ENCODE measurements around the gene SNX4. TPM values are rescaled to one million over a fixed set of nuclear protein-coding genes. Genes with fewer than 3 reads are reported as not detected.
"Not testable (repeated sequence)": the region's sequence is repeated elsewhere in the genome, so short reads cannot be mapped to it uniquely, and the experiment has no call there.

The SNX4 gene
- total RNA-seq, 2 donors from 2014 or later: 22.3 to 35.4 TPM

- no peaks in the 10 kb centered on the region for H3K27me3 Mint-ChIP-seq
- no peak overlapping the region for H3K27ac Mint-ChIP-seq
- H3K4me3 Mint-ChIP-seq: no peak overlapping the region
- no peak for ATAC-seq (replicated peaks)
- H3K9me3 Mint-ChIP-seq: no peaks in the 10 kb centered on the region
- H3K4me1 Mint-ChIP-seq: peaks cover 6% of the 10 kb centered on the region
- H3K36me3 Mint-ChIP-seq (ENCODE audit: low read depth): no peaks in the 10 kb centered on the region
Measured at GRCh38 chr3:125436921-125437320, 83.1 kb downstream of the SNX4 start.

DNA sequence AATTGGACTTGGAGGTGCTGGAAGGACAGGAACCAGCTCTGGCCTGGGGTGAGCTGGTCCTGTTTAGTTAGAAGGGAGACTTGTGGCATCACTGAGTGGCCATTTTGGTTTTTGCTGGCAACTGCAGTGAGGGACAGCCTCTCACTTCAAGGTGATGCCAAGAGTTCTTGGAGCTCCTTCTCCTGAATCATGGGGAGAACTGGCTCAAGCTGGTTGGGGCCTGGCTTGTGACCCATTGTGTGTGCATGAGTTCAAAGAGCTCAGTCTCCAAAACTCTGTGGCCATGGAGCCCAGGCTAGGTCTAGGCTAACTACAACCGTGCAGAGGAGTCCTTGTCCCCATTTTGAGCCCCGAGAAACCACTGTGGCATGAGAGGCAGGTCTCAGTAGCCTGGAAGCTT lies 84.8 kb downstream of the SNX4 start:
- Mint-ChIP-seq H3K4me1 (peaks cover 6% of the 10 kb centered on the region), H3K27ac (peak overlapping the region; percentile 35), H3K4me3 (peak overlapping the region; percentile 19), H3K27me3 (no peaks in the 10 kb centered on the region), H3K9me3 (no peaks in the 10 kb centered on the region), H3K36me3 (ENCODE audit: low read depth) (no peaks in the 10 kb centered on the region)
- no peak for ATAC-seq (replicated peaks)

- H3K27me3 Mint-ChIP-seq: no peaks in the 10 kb centered on the region
- H3K36me3 Mint-ChIP-seq (ENCODE audit: low read depth): no peaks in the 10 kb centered on the region
- peak; percentile 82 for ATAC-seq (replicated peaks)
- no peaks in the 10 kb centered on the region for H3K9me3 Mint-ChIP-seq
- peak overlapping the region; percentile 35 for H3K27ac Mint-ChIP-seq
- peak overlapping the region; percentile 19 for H3K4me3 Mint-ChIP-seq
- peaks cover 6% of the 10 kb centered on the region for H3K4me1 Mint-ChIP-seq
Measured at GRCh38 chr3:125434582-125435011, 85.4 kb downstream of the SNX4 start.

DNA sequence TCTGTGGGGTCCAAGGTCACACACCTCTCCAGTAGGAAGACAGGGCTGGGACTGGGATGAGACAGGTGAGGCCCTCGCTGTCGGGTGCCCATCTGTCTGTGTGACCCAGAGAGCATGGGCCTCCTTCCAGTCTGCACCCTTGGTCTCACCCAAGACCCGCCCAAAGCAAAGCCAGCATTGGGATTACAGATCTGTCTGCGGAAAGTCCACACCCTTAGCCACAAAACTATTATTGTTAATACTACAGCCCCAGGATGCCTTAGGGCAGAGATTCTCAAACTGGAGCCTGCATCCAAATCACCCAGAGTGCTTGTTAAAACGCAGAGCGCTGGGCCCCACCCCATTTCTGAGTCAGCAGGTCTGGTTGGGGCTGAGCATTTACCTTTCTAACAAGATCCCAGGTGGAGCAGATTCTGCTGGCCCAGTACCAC lies 86.4 kb downstream of the SNX4 start:
- no peak for ATAC-seq (replicated peaks)
- H3K4me3 Mint-ChIP-seq: no peak overlapping the region
- no peaks in the 10 kb centered on the region for H3K27me3 Mint-ChIP-seq
- H3K36me3 Mint-ChIP-seq (ENCODE audit: low read depth): no peaks in the 10 kb centered on the region
- no peak overlapping the region for H3K27ac Mint-ChIP-seq
- H3K4me1 Mint-ChIP-seq: peaks cover 6% of the 10 kb centered on the region
- no peaks in the 10 kb centered on the region for H3K9me3 Mint-ChIP-seq

DNA sequence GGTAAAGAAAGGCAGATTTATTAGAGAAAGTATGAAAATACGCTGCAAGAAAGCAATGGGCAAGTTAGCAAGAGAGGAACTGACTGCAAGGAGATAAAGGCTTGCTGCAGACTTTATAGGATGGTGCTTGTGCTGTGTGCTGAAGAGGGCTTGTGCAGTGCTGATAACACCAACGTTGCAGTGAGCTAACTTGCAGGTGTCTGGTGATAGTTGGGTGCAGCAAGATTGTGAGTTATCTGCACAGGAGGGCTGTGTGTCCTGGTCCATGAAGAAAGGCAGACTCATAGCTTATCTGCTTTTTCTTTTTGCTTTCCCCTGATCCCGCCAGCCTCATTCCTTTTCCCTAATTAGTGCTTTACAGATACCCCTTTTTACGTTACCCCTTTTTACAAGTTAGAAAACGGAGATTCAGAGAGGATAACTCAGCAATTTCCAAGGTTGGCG lies 86.9 kb downstream of the SNX4 start:
- Mint-ChIP-seq H3K36me3 (ENCODE audit: low read depth) (no peaks in the 10 kb centered on the region), H3K4me1 (peaks cover 6% of the 10 kb centered on the region), H3K27ac (no peak overlapping the region), H3K9me3 (no peaks in the 10 kb centered on the region), H3K27me3 (no peaks in the 10 kb centered on the region), H3K4me3 (no peak overlapping the region)
- no peak for ATAC-seq (replicated peaks)

GRCh38 chr3:125431912-125432790 lies 87.9 kb downstream of the SNX4 start:
- H3K27me3 Mint-ChIP-seq: no peaks in the 10 kb centered on the region
- no peaks in the 10 kb centered on the region for H3K9me3 Mint-ChIP-seq
- no peaks in the 10 kb centered on the region for H3K36me3 Mint-ChIP-seq (ENCODE audit: low read depth)
- peak; percentile 44 for ATAC-seq (replicated peaks)
- peaks cover 6% of the 10 kb centered on the region for H3K4me1 Mint-ChIP-seq
- H3K4me3 Mint-ChIP-seq: no peak overlapping the region
- H3K27ac Mint-ChIP-seq: no peak overlapping the region

DNA sequence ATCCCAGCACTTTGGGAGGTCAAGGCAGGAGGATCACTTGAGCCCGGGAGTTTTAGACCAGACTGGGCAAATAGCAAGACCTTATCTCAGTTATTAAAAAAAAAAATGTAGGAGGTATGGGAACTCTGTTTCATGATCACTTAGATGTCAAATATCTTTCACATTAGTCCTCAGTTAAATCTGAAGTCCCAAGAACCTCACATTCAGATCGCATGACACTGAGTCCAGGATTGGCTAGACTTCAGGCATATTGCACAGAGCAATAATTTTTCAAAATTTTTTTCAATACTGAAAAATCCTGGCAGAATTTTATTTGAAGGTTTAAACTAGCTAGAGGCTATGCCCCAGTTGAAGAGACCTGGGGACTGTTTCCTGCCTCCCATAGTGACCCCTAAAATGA lies 88.6 kb downstream of the SNX4 start:
- no peaks in the 10 kb centered on the region for H3K27me3 Mint-ChIP-seq
- H3K9me3 Mint-ChIP-seq: no peaks in the 10 kb centered on the region
- H3K36me3 Mint-ChIP-seq (ENCODE audit: low read depth): no peaks in the 10 kb centered on the region
- no peak for ATAC-seq (replicated peaks)
- H3K27ac Mint-ChIP-seq: no peak overlapping the region
- H3K4me1 Mint-ChIP-seq: peaks cover 6% of the 10 kb centered on the region
- H3K4me3 Mint-ChIP-seq: no peak overlapping the region

- H3K9me3 Mint-ChIP-seq: no peaks in the 10 kb centered on the region
- no peak for ATAC-seq (replicated peaks)
- no peak overlapping the region for H3K27ac Mint-ChIP-seq
- no peak overlapping the region for H3K4me3 Mint-ChIP-seq
- H3K27me3 Mint-ChIP-seq: no peaks in the 10 kb centered on the region
- no peaks in the 10 kb centered on the region for H3K4me1 Mint-ChIP-seq
- H3K36me3 Mint-ChIP-seq (ENCODE audit: low read depth): no peaks in the 10 kb centered on the region
Measured at GRCh38 chr3:125428216-125428830, 91.7 kb downstream of the SNX4 start.

GRCh38 chr3:125418306-125418705 lies 101.7 kb downstream of the SNX4 start:
- Mint-ChIP-seq H3K36me3 (ENCODE audit: low read depth) (no peaks in the 10 kb centered on the region), H3K27me3 (no peaks in the 10 kb centered on the region), H3K27ac (no peak overlapping the region), H3K4me3 (no peak overlapping the region), H3K9me3 (no peaks in the 10 kb centered on the region), H3K4me1 (no peaks in the 10 kb centered on the region)
- ATAC-seq (replicated peaks): no peak

- Mint-ChIP-seq H3K36me3 (ENCODE audit: low read depth) (no peaks in the 10 kb centered on the region), H3K27ac (no peak overlapping the region), H3K4me3 (no peak overlapping the region), H3K4me1 (no peaks in the 10 kb centered on the region), H3K9me3 (no peaks in the 10 kb centered on the region), H3K27me3 (peaks cover 10% of the 10 kb centered on the region)
- no peak for ATAC-seq (replicated peaks)
Measured at GRCh38 chr3:125416235-125416634, 103.8 kb downstream of the SNX4 start.

- Mint-ChIP-seq H3K27ac (no peak overlapping the region), H3K4me1 (no peaks in the 10 kb centered on the region), H3K36me3 (ENCODE audit: low read depth) (no peaks in the 10 kb centered on the region), H3K27me3 (peaks cover 21% of the 10 kb centered on the region), H3K4me3 (no peak overlapping the region), H3K9me3 (no peaks in the 10 kb centered on the region)
- no peak for ATAC-seq (replicated peaks)
Measured at GRCh38 chr3:125414669-125415068, 105.3 kb downstream of the SNX4 start.

DNA sequence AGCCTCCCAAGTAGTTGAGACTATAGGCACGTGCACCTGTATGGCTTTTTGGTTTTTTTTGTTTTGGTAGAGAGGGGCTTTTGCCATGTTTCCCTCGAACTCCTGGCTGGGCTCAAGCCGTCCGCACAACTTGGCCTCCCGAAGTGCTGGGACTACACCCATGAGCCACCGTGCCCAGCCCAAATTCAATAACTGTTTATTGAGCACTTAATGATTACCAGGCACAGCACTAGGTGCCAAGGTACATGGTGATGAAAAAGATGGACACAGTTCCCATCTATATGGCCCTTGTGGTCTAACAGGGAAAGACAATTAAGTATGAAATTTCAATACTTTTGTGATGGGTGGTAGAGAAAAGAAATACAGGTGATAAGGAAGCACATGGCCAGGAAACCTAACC lies 109.1 kb downstream of the SNX4 start:
- no peaks in the 10 kb centered on the region for H3K9me3 Mint-ChIP-seq
- no peak overlapping the region for H3K4me3 Mint-ChIP-seq
- H3K27me3 Mint-ChIP-seq: peaks cover 34% of the 10 kb centered on the region

DNA sequence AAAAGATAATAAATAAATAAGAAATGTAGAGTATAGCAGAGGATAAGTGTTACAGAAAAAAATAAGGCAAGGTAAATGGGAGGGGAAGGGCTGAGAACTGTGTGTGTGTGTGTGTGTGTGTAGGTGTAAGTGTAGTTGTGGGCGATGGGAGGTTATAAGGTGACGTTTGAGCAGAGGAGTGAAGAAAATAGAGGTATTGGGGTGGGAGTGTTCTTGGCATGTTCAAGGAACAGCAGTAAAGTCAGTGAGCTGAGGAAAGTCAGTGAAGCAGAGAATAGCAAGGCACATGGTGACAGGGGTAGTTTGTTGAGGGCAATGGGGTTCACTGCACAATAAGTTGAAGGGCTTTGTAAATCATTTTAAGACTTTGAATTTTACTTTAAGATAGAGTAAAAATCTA lies 113.9 kb downstream of the SNX4 start:
- Mint-ChIP-seq H3K27me3 (peaks cover 27% of the 10 kb centered on the region), H3K4me3 (no peak overlapping the region), H3K36me3 (ENCODE audit: low read depth) (no peaks in the 10 kb centered on the region), H3K4me1 (peaks cover 5% of the 10 kb centered on the region), H3K27ac (no peak overlapping the region), H3K9me3 (peaks cover 5% of the 10 kb centered on the region)
- ATAC-seq (replicated peaks): no peak

More for the DNA sequence above, 109.1 kb downstream of the SNX4 start:
- Mint-ChIP-seq H3K4me1 (peaks cover 4% of the 10 kb centered on the region), H3K36me3 (ENCODE audit: low read depth) (no peaks in the 10 kb centered on the region), H3K27ac (no peak overlapping the region)
- ATAC-seq (replicated peaks): no peak

DNA sequence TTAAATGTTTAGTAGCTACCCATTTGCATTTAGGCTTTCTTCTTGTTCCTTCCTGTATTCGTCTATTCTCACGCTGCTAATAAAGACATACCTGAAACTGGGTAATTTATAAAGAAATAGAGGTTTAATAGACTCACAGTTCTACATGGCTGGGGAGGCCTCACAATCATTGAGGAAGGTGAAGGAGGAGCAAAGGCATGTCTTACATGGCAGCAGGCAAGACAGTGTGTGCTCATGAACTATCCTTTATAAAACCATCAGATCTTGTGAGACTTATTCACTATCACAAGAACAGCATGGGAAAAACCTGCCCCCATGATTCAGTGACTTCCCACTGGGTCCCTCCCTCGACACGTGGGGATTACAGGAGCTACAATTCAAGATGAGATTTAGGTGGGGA lies 114.5 kb downstream of the SNX4 start:
- H3K4me1 Mint-ChIP-seq; ATAC-seq (replicated peaks); H3K4me3 Mint-ChIP-seq; H3K9me3 Mint-ChIP-seq; H3K27ac Mint-ChIP-seq; H3K36me3 Mint-ChIP-seq (ENCODE audit: low read depth): not testable (repeated sequence)
- H3K27me3 Mint-ChIP-seq: peaks cover 25% of the 10 kb centered on the region

GRCh38 chr3:125403789-125404188 lies 116.2 kb downstream of the SNX4 start:
- no peaks in the 10 kb centered on the region for H3K36me3 Mint-ChIP-seq (ENCODE audit: low read depth)
- H3K4me1 Mint-ChIP-seq: peaks cover 5% of the 10 kb centered on the region
- peaks cover 10% of the 10 kb centered on the region for H3K27me3 Mint-ChIP-seq
- H3K9me3 Mint-ChIP-seq: peaks cover 5% of the 10 kb centered on the region
- no peak overlapping the region for H3K4me3 Mint-ChIP-seq
- H3K27ac Mint-ChIP-seq: no peak overlapping the region
- ATAC-seq (replicated peaks): no peak
